Chondrocyte (in vitro differentiated cells): Measurements from ENCODE around the gene HDAC9. TPM values are rescaled to one million over a fixed set of nuclear protein-coding genes. Genes with fewer than 3 reads are reported as not detected.

Source experiments
- DNase-seq: peaks from one replicate; pipeline ENCODE4 v3.0.0; 2021; ENCODE audit warnings: mixed read lengths, low spot score
- H3K27ac Mint-ChIP-seq: one replicate; pipeline ENCODE4 v1.8.0; 2021; ENCODE audit warnings: mild to moderate bottlenecking, moderate library complexity, mixed read lengths; ENCODE audit not compliant: unreplicated experiment
- H3K27me3 Mint-ChIP-seq: 2 replicates; pipeline ENCODE4 v1.8.0; 2021; ENCODE audit warnings: low read depth, mixed read lengths
- H3K36me3 Mint-ChIP-seq: 2 replicates; pipeline ENCODE4 v1.8.0; 2021; ENCODE audit warnings: low read depth, mixed read lengths
- H3K4me1 Mint-ChIP-seq: 2 replicates; pipeline ENCODE4 v1.8.0; 2021; ENCODE audit warnings: low read depth, mild to moderate bottlenecking, mixed read lengths
- H3K4me3 Mint-ChIP-seq: one replicate; pipeline ENCODE4 v1.8.0; 2021; ENCODE audit warnings: mild to moderate bottlenecking, moderate library complexity, mixed read lengths; ENCODE audit not compliant: unreplicated experiment
- H3K9me3 Mint-ChIP-seq: 2 replicates; pipeline ENCODE4 v1.8.0; 2021; ENCODE audit warnings: low read depth, mixed read lengths
- CTCF ChIP-seq: fragments of 200-600 bp; sonication (generic); IDR thresholded peaks from 2 replicates; pipeline ENCODE4 v1.5.0; 2021; ENCODE audit warnings: antibody characterized with exemption, mild to moderate bottlenecking, moderate library complexity
- total RNA-seq: library from RNA; stranded (reverse); gene quantifications from 3 replicates; pipeline ENCODE4 v1.2.1, GENCODE V29; 2021

HDAC9 gene
- total RNA-seq, 1 donor from 2014 or later = 5.9 TPM

GRCh38 chr7:18671176-18671575, 175.6 kb downstream of the HDAC9 start:
- Mint-ChIP-seq H3K27ac (no peak overlapping the region), H3K4me1 (peaks cover 11% of the 10 kb centered on the region), H3K4me3 (no peak overlapping the region), H3K36me3 (no peaks in the 10 kb centered on the region), H3K9me3 (no peaks in the 10 kb centered on the region), H3K27me3 (no peaks in the 10 kb centered on the region)
- no peak for DNase-seq
- no peak for TF ChIP-seq CTCF

DNA sequence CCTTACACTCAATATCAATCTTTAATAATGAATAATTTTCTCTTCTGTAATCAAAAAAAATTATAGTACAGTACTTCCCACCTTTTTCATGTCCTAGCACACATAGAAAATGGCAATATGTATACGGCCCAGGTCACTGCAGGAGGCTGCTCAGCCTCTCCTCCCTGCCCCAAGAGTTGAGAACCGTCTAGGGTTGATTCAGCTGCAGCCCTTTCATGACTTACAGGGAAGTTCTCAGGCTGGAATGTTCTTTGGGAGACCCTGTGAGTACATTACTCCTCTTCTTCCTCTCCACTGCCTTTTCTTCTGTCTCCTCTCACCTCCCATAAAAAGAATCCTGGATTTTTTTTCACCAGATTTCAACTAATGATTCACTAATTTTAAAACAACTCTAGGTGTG, 180.0 kb downstream of the HDAC9 start:
- H3K27ac Mint-ChIP-seq = no peak overlapping the region
- H3K4me3 Mint-ChIP-seq = no peak overlapping the region

GRCh38 chr7:18679261-18679660, 183.7 kb downstream of the HDAC9 start:
- no peak overlapping the region for H3K27ac Mint-ChIP-seq
- H3K4me3 Mint-ChIP-seq = no peak overlapping the region
- no peaks in the 10 kb centered on the region for H3K27me3 Mint-ChIP-seq
- no peaks in the 10 kb centered on the region for H3K4me1 Mint-ChIP-seq
- no peak for TF ChIP-seq CTCF
- H3K9me3 Mint-ChIP-seq = peaks cover 9% of the 10 kb centered on the region
- no peaks in the 10 kb centered on the region for H3K36me3 Mint-ChIP-seq
- DNase-seq = no peak

More for the DNA sequence above, 180.0 kb downstream of the HDAC9 start:
- no peak for DNase-seq
- no peak for TF ChIP-seq CTCF
- H3K36me3 Mint-ChIP-seq = no peaks in the 10 kb centered on the region
- H3K9me3 Mint-ChIP-seq = peaks cover 9% of the 10 kb centered on the region
- H3K4me1 Mint-ChIP-seq = no peaks in the 10 kb centered on the region
- no peaks in the 10 kb centered on the region for H3K27me3 Mint-ChIP-seq

- H3K9me3 Mint-ChIP-seq = peaks cover 9% of the 10 kb centered on the region
- H3K36me3 Mint-ChIP-seq = no peaks in the 10 kb centered on the region
- no peak for DNase-seq
- no peak overlapping the region for H3K4me3 Mint-ChIP-seq
- H3K27me3 Mint-ChIP-seq = no peaks in the 10 kb centered on the region
- H3K27ac Mint-ChIP-seq = no peak overlapping the region
- no peak for TF ChIP-seq CTCF
- peaks cover 2% of the 10 kb centered on the region for H3K4me1 Mint-ChIP-seq
Observed at GRCh38 chr7:18680576-18680975, 185.0 kb downstream of the HDAC9 start.

DNA sequence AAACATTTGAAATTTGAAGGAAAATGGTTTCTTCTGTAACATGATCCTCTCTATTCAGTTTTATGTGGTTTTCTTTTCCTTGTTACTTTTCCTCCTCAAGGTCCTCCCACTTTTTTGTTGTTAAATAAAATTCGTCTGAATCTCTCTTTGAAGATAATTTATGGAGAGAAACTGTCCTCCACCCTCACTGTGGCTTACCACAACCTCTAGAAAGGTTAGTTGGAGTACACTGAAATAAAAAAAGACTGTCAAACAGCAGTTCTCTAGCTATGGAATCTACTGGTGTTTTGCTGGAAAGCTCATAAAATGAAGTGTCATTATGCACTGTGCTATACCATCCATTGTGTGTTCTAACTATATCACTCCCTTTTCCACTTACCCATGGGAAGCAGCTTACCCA, 189.4 kb downstream of the HDAC9 start:
- H3K4me1 Mint-ChIP-seq = peaks cover 5% of the 10 kb centered on the region
- no peaks in the 10 kb centered on the region for H3K27me3 Mint-ChIP-seq
- no peak overlapping the region for H3K4me3 Mint-ChIP-seq
- TF ChIP-seq CTCF = no peak
- H3K9me3 Mint-ChIP-seq = no peaks in the 10 kb centered on the region
- H3K27ac Mint-ChIP-seq = no peak overlapping the region
- no peaks in the 10 kb centered on the region for H3K36me3 Mint-ChIP-seq
- DNase-seq = no peak
